Kidney (tissue), 22 donors: ENCODE results near the gene MED25. TPM values are rescaled to one million over a fixed set of nuclear protein-coding genes. Genes with fewer than 3 reads are reported as not detected.

ENCODE experiments used
- DNase-seq, 5 donors: peaks; one replicate each; pipeline ENCODE4 v3.0.0-alpha.2; 2013 to 2020
- FAIRE-seq: peaks from 2 replicates; lab custom pipeline; 2012; peaks lifted over from hg19 to GRCh38; lab: Jason Lieb, UNC
- H3K27ac ChIP-seq, 2 donors: one replicate each; pipeline ENCODE4 v1.7.0; 2013; ENCODE audit warnings: low read depth in 2 of 2, low read length in 2 of 2, inconsistent platforms in 1 of 2
- H3K27me3 ChIP-seq: one replicate; pipeline ENCODE4 v1.7.1; 2013; ENCODE audit warnings: low read length, inconsistent platforms; ENCODE audit not compliant: control insufficient read depth, insufficient read depth
- H3K36me3 ChIP-seq, 3 donors: one replicate each; pipeline versions ENCODE4 v1.7.0 to v1.7.1; 2013; ENCODE audit warnings: low read length in 3 of 3, control low read depth in 1 of 3, inconsistent platforms in 1 of 3; ENCODE audit not compliant: insufficient read depth in 3 of 3, control insufficient read depth in 2 of 3
- H3K4me1 ChIP-seq, 3 donors: one replicate each; pipeline versions ENCODE4 v1.7.0 to v1.7.1; 2013; ENCODE audit warnings: low read length in 3 of 3, inconsistent platforms in 1 of 3, low read depth in 1 of 3; ENCODE audit not compliant: control insufficient read depth in 2 of 3, insufficient read depth in 2 of 3
- H3K4me3 ChIP-seq, 3 donors: one replicate each; pipeline versions ENCODE4 v1.7.0 to v1.8.1; 2013; ENCODE audit warnings: low read length in 3 of 3, control low read depth in 1 of 3, inconsistent platforms in 1 of 3
- H3K9ac ChIP-seq, 3 donors: one replicate each; pipeline versions ENCODE4 v1.7.0 to v1.7.1; 2013; ENCODE audit warnings: low read length in 3 of 3, control low read depth in 1 of 3, inconsistent platforms in 1 of 3
- H3K9me3 ChIP-seq, 3 donors: one replicate each; pipeline versions ENCODE4 v1.7.0 to v1.7.1; 2013; ENCODE audit warnings: low read length in 3 of 3, control low read depth in 1 of 3, inconsistent platforms in 1 of 3; ENCODE audit not compliant: control insufficient read depth in 2 of 3, insufficient read depth in 1 of 3
- intact Hi-C: fragments of 100-400 bp; cut with DNase I; formaldehyde crosslinking; loops from one replicate; pipeline ENCODE4 v1.11.1; 2022
- long read RNA-seq, 10 donors: library from polyadenylated mRNA in 1 of 10; unstranded in 1 of 10; transcript quantifications; one replicate each; pipeline ENCODE4 v2.0.0 and lab custom pipeline, GENCODE V29; 2021 to 2026
- polyA plus RNA-seq: library from polyadenylated mRNA; stranded (reverse); fragments of 350-450 nt; fragmentation: Illumina TruSeq; extraction: RNeasy Lipid Tissue Mini Kit (QIAGEN cat#74804); gene quantifications from one replicate; pipeline ENCODE4 v1.2.3, GENCODE V29; 2014; ENCODE audit warnings: low read depth, low replicate concordance; ENCODE audit not compliant: insufficient read depth
- total RNA-seq: library from RNA; stranded (reverse); fragmentation: NEBNext Ultra II Directional; extraction: Animal tissue kit (Norgen Biotek cat#: 25700); gene quantifications from one replicate; pipeline ENCODE4 v1.2.1, GENCODE V29; 2021
- TF ChIP-seq, protein P1 (sequence below): IDR thresholded peaks from 3 replicates; pipeline ENCODE4 v1.5.1; 2012; ENCODE audit warnings: mild to moderate bottlenecking, moderate library complexity, borderline replicate concordance; ENCODE audit not compliant: insufficient read depth; ENCODE audit errors: extremely low read depth
- donor health status: control.
- donor health status: control.
- donor health status: control.
- donor health status: control.
- donor health status: control.
- donor health status: DM: yes; HTN: yes; CAD: no.
- donor health status: Normal renal cell carcinoma (clear cell type).

Gene MED25
- total RNA-seq (53.2 TPM), polyA plus RNA-seq (37.3 TPM)
- long read RNA-seq, donor 1, partial matches to known transcripts, result 7 of 11 reads
- long read RNA-seq, donor 1, other reads (novel, unspliced or antisense), result 0 of 11 reads
- long read RNA-seq, donor 2, partial matches to known transcripts, result 5 of 9 reads
- long read RNA-seq, donor 2, other reads (novel, unspliced or antisense), result 0 of 9 reads
- long read RNA-seq, donor 3, partial matches to known transcripts, result 5 of 10 reads
- long read RNA-seq, donor 3, other reads (novel, unspliced or antisense), result 0 of 10 reads
- long read RNA-seq, donor 4, partial matches to known transcripts, result 0 of 5 reads
- long read RNA-seq, donor 4, other reads (novel, unspliced or antisense), result 0 of 5 reads
- long read RNA-seq, donor 5, partial matches to known transcripts, result 0 of 1 reads
- long read RNA-seq, donor 5, other reads (novel, unspliced or antisense), result 0 of 1 reads
- long read RNA-seq, donor 6, partial matches to known transcripts, result 5 of 6 reads
- long read RNA-seq, donor 6, other reads (novel, unspliced or antisense), result 0 of 6 reads
- long read RNA-seq, donor 7, partial matches to known transcripts, result 14 of 19 reads
- long read RNA-seq, donor 7, other reads (novel, unspliced or antisense), result 2 of 19 reads
- long read RNA-seq, donor 8, partial matches to known transcripts, result 6 of 7 reads
- long read RNA-seq, donor 8, other reads (novel, unspliced or antisense), result 0 of 7 reads
- long read RNA-seq, donor 9, partial matches to known transcripts, result 0 of 1 reads
- long read RNA-seq, donor 9, other reads (novel, unspliced or antisense), result 0 of 1 reads
- long read RNA-seq, donor 10, partial matches to known transcripts, result 30 of 30 reads
- long read RNA-seq, donor 10, other reads (novel, unspliced or antisense), result 0 of 30 reads

- intact Hi-C loops, result no loop called here
- peak within 1 kb of the TSS; percentile 86 to 89 (median 88) for H3K9ac ChIP-seq
- H3K27me3 ChIP-seq, result no peaks in the 10 kb centered on the region
- H3K4me1 ChIP-seq, result peaks cover 0 to 10% (median 0%) of the 10 kb centered on the region in 3 donors
- TF ChIP-seq, protein P1, sequence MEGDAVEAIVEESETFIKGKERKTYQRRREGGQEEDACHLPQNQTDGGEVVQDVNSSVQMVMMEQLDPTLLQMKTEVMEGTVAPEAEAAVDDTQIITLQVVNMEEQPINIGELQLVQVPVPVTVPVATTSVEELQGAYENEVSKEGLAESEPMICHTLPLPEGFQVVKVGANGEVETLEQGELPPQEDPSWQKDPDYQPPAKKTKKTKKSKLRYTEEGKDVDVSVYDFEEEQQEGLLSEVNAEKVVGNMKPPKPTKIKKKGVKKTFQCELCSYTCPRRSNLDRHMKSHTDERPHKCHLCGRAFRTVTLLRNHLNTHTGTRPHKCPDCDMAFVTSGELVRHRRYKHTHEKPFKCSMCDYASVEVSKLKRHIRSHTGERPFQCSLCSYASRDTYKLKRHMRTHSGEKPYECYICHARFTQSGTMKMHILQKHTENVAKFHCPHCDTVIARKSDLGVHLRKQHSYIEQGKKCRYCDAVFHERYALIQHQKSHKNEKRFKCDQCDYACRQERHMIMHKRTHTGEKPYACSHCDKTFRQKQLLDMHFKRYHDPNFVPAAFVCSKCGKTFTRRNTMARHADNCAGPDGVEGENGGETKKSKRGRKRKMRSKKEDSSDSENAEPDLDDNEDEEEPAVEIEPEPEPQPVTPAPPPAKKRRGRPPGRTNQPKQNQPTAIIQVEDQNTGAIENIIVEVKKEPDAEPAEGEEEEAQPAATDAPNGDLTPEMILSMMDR, result peak; percentile 29
- H3K9me3 ChIP-seq, result no peaks in the 10 kb centered on the region
- H3K4me3 ChIP-seq, result peak within 1 kb of the TSS; percentile 94 to 97 (median 94)
- peaks cover 0 to 2% (median under 1%) of the 10 kb centered on the region in 3 donors for H3K36me3 ChIP-seq
- H3K27ac ChIP-seq, result peak within 1 kb of the TSS; percentile 99
- peak; percentile 92 to 95 (median 94) for DNase-seq
- no peak for FAIRE-seq
These were observed at the start of gene MED25 for GRCh38 chr19:49817964-49818648. MED25 (plus strand) TSS chr19:49818289; CDS start chr19:49818342, 53 bp downstream.

- FAIRE-seq (no peak), DNase-seq (no peak)
- TF ChIP-seq, protein P1, result no peak
- H3K9ac ChIP-seq, result no peak overlapping the region
- peaks cover 0 to 18% (median 11%) of the 10 kb centered on the region in 3 donors for H3K4me1 ChIP-seq
- H3K4me3 ChIP-seq, result no peak overlapping the region
- no peak overlapping the region for H3K27ac ChIP-seq
- no peaks in the 10 kb centered on the region for H3K27me3 ChIP-seq
- intact Hi-C loops, result no loop called here
- no peaks in the 10 kb centered on the region for H3K9me3 ChIP-seq
- H3K36me3 ChIP-seq, result no peaks in the 10 kb centered on the region
These were observed 47.6 kb upstream of the MED25 start for GRCh38 chr19:49770529-49770928.

- TF ChIP-seq, protein P1, result no peak
- Histone ChIP-seq H3K4me1 (peaks cover 0 to 12% (median 11%) of the 10 kb centered on the region in 3 donors), H3K27me3 (no peaks in the 10 kb centered on the region), H3K4me3 (no peak overlapping the region), H3K27ac (peak overlapping the region; percentile 39 to 65), H3K9ac (no peak overlapping the region), H3K36me3 (peaks cover 0 to 2% (median 0%) of the 10 kb centered on the region in 3 donors), H3K9me3 (no peaks in the 10 kb centered on the region)
- FAIRE-seq, result no peak
- DNase-seq, result no peak
- intact Hi-C loops, result no loop called here
These were observed 46.4 kb upstream of the MED25 start for GRCh38 chr19:49771674-49772139.
